Activated gamma-delta T cell (primary cell): ENCODE measurements around the gene KCNG4.

ENCODE experiments used
- DNase-seq: peaks from one replicate; lab custom pipeline; 2025; lab: John Stamatoyannopoulos, UW

KCNG4 gene

DNA sequence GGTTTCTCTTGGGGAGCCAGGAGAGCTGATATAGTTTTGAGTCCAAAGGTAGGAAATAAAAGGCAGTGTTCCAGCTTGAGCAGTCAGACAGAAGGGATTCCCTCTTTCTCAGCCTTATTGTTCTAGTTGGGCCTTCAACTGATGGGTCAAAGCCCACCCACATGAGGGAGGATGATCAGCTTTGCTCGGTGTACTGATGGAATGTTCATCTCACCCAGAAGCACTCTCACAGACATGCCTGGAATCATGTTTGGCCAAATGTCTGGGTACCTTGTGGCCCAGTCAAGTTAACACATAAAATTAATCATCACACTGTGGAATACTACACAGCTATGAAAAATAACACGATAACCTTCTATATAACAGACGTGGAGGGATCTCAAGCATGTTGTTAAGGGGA lies 23.1 kb upstream of the KCNG4 start:
- DNase-seq = no peak

DNA sequence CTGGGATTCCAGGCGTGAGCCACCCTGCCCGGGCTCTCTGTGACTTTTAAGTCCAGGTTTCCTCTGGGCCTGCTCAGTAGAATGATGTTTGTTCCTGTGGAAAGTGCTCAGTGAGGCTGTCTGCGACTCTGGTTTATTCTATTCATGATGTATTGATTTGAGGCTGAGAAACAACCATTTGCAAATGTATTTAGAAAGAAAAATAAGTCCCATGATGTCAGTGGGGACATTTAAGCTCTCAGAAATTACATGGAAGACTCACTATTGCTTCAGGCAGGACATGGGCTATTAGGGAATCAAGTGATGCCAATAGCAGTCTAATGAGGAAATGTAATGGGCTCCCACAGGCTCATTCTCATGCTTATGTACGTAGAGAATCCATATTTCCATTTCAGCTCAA lies 22.2 kb upstream of the KCNG4 start:
- no peak for DNase-seq

DNA sequence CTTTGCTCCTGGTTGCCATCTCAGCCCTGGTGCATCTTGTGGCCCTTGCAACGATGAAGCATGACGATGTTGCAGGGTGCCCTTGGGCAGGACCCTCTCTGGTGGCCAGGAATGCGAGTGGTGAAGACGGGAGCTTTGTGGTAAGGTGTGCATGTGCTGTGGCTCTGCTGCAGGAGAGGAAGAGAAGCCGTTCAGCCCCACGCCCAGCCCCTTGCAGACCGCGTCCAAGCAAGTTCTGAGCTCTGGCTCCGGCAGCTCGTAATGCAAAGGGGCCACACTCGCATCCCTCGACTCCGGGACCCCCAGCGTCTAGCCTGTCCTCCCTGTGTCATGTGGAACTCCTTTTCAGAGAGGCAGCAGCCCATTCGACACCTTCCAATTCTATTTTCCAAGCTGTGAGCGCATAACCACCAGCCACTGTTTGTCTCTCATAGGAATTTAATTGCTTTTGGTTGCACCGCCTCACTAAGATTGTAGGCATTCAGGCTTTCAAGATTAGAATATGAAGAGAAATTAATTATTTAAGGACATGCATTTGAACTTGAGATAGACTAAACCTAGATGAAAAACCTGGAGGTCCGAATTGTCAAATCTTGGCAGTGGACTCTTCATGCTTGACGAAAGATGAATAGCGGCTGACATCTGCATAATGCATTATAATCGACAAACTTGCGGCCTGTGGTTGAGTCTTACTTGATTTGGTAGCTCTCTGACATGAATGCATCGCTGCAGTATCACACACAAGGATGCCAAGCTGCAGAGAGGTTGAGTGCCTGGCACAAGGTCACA lies 21.1 kb upstream of the KCNG4 start:
- no peak for DNase-seq

DNA sequence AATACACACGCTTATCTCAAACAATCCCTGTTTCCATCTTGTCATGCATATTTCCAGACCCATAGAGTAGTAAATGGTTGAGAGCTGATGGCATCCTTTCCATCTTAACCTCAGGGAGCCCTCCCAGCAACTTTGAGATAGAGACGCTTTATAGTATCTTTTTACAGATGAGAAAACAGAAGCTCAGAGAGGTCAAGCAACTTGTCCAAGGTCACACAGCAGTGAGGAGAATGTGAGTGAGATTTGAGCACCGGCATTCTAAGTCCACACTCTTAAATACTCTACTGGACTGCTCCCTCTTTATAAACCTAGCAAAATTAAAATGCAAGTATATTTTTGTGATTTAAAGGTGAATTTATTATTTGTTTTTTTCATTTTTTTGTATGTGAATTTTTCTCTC lies 19.9 kb upstream of the KCNG4 start:
- DNase-seq = no peak

DNA sequence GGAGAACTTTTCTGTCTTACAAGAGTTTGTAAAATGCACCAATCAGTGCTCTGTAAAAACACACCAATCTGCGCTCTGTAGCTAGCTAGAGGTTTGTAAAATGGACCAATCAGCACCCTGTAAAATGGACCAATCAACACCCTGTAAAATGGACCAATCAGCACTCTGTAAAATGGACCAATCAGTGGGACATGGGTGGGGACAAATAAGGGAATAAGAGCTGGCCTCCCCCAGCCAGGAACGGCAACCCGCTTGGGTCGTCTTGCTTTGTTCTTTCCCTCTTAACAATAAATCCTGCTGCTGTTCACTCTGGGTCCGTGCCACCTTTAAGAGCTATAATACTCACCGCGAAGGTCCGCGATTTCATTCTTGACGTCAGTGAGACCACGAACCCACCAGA lies 18.5 kb upstream of the KCNG4 start:
- no peak for DNase-seq

DNA sequence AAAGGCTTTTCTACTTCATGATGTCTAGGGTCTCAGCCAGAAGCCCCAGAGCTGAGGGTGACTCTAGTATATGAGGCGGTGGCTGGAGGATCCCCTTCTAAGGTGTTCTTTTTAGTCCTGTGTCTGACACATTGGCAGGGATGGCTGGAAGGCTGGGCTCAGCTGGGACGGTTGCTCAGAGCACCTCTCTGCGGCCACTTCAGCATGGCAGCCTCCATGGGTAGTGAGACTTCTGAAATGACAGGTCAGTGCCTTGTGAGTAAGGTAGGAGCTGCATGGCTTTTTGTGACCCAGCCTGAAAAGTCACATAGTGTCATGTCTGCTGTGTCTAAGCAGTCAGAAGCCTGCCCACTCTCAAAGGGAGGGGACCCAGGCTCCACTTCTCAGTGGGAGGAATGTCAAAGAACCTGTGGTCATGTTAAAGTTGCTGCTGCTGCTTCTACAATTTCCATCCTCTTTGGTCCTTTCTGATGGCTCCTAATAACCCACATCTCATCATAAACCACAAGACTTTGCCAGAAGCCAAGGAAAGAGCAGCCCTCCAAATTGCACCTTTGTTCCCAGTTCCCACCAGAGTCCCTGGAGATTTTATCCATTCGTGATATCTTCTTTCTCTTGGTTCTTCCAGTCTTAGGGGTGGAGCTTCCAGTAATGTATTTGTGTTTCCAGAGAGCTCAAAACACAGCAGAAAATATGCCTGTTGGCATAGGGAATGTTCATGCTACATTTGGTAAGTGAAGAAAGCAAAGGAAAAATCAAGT lies 15.4 kb upstream of the KCNG4 start:
- DNase-seq = no peak

DNA sequence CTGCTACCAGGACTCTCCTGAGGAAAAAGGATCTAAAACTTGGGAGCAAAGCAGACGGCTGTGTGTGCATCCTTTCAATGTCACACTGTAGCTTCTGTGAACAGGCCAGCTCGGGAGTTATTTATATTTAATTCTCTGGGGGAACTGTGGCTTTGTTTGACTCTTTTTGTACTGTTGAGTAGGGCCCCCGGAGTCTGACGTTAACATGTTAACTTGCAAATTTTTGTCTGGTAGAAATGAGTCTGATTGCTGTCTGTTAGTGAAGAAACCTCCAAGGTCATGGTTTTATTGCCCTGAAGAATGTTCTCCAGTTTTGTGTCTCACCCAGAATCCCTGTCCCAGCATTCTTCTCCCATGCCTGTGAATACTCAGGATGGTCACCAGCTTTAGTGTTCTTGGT lies 14.2 kb upstream of the KCNG4 start:
- no peak for DNase-seq

DNA sequence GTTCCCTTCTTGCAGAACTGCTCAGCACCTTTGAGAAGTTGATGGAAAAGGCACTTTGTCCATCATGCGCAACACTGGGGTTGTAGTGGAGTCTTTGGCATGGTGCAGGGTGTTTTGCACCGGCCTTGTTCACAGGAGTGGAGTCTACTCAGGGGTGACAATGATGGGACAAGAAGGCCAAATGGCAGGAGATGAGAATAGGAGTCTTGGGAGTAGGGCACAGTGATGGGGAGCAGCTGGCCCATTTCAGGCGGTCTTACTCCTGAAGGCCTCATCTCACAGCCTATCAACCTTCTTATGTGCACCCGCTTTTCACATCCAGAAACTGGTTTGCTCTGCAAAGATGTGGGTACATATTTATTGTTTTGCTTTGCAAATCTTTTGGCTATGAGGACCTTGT lies 13.4 kb upstream of the KCNG4 start:
- DNase-seq = no peak

DNA sequence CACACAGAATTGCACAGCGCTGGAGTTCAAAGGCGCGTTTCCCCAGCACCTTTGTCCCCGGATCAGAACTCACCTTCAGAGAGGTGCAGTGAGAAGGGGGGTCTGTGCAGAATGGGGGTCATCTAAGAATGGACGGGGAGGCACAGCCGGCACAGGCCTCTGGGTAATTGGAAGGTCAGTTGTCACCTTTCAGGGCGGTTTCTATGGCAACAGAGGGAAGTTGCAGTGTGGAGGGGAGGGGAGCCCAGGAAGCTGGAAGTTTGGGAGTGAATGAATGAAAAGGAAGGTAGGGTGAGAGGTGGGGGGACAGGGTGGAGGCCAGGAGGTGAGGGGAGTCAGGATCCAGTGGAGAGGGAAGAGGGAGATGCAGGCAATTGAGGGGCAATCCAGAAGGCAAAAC lies 12.4 kb upstream of the KCNG4 start:
- DNase-seq = no peak

DNA sequence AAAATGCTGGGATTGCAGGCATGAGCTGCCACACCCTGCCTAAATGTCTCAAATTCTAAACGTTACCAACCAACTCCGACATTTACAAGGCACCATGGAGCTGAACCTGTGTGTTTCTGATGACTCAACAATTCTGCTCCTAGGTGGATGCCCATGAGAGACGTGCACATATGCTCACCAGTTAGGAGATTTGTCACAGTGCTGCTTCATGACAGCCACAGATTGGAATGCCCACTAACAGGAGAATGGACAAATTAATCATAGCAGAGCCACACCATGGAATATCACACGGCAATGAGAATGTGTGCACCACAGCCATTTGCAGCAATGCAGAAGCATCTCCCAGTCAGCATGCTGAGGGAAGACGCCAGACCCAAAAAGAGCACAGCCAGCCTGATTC lies 8.0 kb upstream of the KCNG4 start:
- no peak for DNase-seq

DNA sequence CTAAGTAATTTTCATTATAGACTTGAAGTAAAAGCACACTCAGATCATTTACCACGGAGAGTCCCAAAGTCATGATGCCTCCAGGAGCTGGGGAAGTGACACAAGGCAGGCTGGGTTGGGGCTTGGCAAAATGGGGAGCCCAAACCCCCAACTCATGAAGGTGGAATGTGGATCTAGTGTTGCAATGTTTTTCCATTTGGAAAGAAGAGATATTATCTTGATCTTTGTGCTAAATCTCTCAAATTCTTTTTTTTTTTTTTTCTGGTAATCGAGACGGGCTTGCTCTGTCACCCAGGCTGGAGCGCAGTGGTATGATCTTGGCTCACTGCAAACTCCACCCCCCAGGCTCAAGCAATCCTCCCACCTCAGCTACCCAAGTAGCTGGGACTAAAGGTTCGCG lies 7.5 kb upstream of the KCNG4 start:
- no peak for DNase-seq

DNA sequence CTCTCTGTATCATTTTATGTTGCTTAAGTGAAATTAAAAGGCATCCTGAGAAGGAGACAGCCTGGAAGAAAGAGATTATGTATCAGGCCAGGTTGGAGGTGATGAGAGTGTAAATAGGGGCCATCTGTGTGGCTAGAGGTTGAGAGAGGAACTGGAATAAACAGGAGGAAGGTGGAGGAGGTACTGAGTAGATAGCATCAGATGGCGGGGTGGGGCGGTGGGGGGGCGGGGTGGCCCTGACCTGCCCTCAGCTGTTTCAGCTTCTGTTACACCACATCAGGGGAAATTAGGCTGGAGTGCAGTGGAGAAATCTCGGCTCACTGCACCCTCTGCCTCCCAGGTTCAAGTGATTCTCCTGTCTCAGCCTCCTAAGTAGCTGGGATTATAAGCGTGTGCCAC lies 6.9 kb upstream of the KCNG4 start:
- DNase-seq = no peak

DNA sequence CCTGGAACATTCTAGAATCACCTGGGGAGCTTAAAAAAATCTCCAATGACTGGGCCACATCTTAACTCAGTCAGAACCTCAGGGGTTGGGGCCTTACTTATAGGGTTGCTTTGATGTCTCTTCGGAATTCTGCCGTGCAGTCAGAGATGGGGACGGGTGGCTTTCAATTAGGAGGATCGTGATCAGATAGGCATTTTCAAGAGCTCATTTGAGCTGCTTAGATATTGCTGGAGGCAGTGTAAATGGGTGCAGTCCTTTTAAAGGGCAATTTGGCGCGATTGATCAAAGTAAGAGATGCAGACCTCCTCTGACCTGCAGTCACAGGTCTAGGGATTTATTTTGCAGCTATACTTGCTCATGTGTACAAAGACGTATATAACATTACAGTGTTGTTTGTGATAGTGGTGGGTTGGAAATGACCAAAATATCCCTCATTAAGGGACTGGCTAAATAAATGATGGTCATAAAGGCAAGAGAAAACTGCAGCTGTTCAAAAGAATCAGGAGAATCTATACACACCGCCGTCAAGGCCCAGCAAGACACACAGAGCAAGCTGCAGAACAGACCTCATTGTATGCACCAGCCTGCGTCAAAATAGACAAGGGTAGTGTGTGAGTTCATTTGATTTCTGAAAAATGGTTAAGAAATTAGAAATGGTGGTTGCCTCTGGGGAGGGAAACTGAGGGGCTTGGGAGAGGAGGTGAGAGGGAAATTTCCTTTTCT lies 6.3 kb upstream of the KCNG4 start:
- DNase-seq = no peak

DNA sequence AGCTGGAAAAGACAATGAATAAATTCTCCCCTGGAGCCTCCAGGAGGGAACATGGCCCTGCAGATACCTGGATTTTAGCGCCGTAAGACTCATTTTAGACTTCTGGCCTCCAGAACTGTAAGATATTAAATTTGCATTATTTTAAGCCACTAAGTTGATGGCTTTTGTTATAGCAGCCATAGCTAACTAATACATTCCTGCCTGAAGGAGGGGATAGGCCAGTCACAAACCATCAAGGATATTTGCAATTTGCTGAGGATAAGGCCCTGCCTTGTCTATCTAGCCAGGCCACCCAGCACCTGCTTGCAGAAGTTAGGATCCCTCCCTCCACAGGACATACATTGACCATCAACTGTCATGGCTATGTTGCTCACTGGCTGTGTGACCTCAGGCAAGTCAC lies 4.9 kb upstream of the KCNG4 start:
- no peak for DNase-seq

DNA sequence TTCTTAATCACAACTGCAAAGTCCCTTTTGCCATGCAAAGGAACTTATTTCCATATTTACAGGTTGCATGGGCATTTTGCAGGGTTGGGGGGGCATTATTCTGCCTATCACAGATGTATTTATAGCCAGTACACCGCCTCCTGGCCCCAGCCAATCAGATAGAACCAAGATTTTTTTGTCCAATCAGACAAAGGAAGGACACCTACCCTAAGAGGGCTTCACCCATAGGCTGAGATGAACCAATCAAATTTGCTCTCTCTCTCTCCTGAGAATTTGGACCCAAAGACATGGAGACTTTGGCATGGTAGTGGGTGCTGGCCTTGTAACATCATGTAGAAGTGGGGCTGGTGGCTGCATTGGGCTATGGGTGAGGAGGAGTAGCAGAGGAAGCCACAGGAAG lies 3.9 kb upstream of the KCNG4 start:
- no peak for DNase-seq

DNA sequence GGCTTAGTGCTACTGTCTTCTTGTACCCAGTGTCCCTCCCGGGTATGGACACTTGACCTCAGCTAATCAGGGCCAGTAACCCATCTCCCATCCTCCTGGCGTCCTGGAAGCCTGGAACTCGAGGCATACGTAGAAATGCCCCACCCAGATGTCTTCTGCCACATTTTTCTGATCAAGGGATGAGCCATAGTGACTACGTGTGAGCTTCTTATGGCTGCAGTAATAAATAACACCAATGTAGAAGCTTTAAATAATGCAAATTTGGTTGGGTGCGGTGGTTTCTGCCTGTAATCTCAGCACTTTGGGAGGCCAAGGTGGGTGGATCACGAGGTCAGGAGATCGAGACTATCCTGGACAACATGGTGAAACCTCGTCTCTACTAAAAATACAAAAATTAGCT lies 3.0 kb upstream of the KCNG4 start:
- no peak for DNase-seq

DNA sequence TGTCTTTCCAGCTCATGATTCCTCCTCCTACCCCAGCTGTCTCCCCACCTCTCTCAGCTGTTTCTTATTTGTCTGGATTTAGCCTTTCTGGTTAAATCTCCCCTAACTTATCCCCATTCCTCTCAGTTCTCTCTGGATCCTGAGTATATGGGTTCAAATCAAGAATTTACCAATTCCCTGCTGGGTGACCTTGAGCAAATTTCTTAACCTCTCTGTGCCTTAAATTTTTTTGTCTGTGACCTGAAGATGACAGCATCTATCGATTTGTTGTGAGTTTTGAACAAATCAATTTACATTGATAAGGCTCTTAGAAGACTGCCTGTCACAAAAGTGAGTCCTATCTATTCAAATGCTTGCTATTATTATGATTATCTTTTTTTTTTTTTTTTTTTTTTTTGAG lies 2.0 kb upstream of the KCNG4 start:
- no peak for DNase-seq

DNA sequence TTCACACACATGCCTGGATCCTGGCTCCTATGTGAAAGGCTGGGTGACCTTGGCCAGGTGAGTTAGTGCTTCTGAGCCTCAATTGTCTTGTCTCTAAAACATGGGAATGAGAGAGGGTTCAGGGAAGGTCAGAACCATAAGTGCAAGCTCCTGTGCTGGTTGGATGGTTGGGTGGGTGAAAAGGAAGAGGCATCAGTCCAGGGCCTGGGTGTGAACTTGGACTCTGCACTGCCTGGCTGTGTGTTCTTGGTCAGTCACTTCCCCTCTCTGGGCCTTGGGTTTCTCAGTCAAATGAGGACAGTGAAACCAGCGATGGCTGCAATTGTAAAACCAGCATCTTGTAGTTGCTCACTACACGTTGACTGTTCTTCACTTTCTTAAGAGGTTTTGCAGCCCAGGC lies 643 bp upstream of the KCNG4 start:
- DNase-seq = no peak

DNA sequence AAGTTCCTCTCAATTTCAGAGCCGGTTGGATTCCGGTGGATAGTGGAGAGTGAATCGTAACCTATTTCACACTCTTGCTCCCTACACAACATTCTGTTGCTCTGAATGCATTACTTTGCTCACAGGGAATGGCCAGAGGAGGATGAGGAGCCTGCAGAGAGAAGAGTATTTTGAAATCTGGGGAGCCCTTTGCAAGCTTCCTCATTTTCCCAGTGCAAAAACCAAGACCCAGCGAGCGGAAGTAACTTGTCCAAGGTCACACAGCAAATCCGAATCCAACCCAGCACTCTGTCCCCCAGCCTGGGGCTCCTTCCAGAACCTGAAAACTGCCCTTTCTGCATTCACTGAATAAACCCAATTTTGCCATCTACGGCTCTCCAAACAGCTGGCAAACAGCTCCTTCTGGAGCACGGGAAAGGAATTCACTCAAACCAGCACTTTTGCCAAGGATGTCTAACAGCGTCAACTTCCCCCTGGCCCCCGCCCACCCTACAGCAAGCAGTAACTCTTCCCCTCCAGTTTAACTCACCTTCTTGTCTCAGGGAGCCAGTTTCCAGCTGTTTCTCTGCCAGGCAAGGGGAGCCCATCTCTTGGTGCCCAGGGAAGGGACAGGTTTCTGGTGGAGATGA lies 557 bp downstream of the KCNG4 start:
- DNase-seq = no peak

DNA sequence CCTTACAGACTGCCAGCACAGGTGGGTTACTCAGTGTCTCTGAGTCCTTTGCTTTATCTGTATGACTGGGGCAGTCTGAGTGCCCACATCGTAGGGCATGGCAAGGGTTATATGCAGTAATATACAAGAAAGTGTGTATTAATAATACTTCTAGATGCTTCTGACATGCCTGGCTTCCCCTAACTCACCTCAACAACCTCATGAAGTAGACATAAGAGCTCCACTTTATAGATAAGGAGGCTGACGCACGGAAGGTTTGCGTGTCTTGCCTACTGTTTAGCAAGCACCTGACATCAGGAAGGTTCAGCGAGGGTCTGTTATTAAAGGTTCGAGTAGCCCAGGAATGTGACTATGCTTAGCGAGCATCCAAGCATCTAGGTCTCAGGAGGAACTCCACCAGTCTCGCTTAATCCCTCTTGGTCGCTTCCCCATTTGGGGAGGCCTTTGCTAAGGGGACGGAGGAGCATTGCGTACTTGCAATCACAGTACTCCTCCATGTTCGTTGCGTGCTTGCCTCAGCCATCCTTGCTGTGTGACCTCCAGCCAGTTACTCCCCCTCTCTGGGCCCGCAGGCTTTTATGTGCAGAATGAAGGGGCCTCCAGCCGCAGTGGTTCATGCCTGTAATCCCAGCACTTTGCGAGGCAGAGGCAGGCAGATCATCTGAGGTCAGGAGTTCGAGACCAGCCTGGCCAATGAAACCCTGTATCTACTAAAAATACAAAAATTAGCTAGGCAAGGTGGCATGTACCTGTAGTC lies 1.6 kb downstream of the KCNG4 start:
- no peak for DNase-seq

DNA sequence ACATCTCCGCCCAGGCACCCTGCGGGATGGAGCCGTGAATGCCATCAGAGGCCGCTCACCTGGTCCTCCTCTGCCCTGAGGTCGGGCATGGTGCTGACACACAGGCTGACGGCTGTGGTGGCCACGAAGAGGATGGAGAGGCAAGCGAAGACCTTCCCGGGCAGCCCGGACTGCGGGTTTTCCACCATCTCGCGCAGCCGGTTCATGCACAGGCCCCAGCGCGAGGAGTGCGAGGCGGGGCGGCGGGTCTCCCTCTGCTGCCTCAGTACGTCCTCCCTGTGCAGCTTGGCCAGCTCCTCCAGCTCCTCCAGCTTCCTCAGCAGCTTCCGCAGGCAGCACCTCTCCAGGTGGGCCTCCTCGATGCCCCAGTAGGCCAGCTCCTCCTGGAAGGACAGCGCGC lies 3.1 kb downstream of the KCNG4 start:
- no peak for DNase-seq
